ENCODE results near the gene KSR1. TPM values are rescaled to one million over a fixed set of nuclear protein-coding genes. Genes with fewer than 3 reads are reported as not detected.
"Not testable (repeated sequence)": the region's sequence is repeated elsewhere in the genome, so short reads cannot be mapped to it uniquely, and the experiment has no call there.

Gene KSR1
- total RNA-seq, 1 experiment from 2014 or later, result 88.9 TPM

GRCh38 chr17:27654136-27654535 is 197.9 kb downstream of the KSR1 start:
- Mint-ChIP-seq H3K9me3 (ENCODE audit: unreplicated experiment) (no peaks in the 10 kb centered on the region), H3K27ac (ENCODE audit: unreplicated experiment) (no peak overlapping the region), H3K36me3 (ENCODE audit: insufficient read depth, unreplicated experiment) (no peaks in the 10 kb centered on the region), H3K4me1 (ENCODE audit: low read depth, unreplicated experiment) (peaks cover 8% of the 10 kb centered on the region), H3K4me3 (ENCODE audit: unreplicated experiment) (no peak overlapping the region), H3K27me3 (ENCODE audit: insufficient read depth, unreplicated experiment) (peaks cover 2% of the 10 kb centered on the region)
- H3K27me3 ChIP-seq (replicated peaks; ENCODE audit: control insufficient read depth, insufficient read depth, low read length), result no peaks in the 10 kb centered on the region
- DNase-seq, result no peak
- TF ChIP-seq CTCF (IDR thresholded peaks at IDR 0.05; ENCODE audit: insufficient read depth in 1 of 2, low read depth in 1 of 2, low read length in 1 of 2, severe bottlenecking in 1 of 2, unreplicated experiment in 1 of 2), result no peak
- CTCF ChIA-PET, result interaction anchor here (0.7 to 4.8 kb wide), 30 partner anchors 10 to 597 kb away, joined by 3 to 167 read pairs (median 5); partner anchors contain the start of gene LYRM9
- intact Hi-C loops (cut with micrococcal nuclease; ENCODE audit: unreplicated experiment), result loop anchor here (1.0 to 5.0 kb wide), 3 partner anchors 102 to 226 kb away; no protein-coding TSS in a partner anchor
- no TSS peak for BruUV-seq (replicated peaks)
- H3K36me3 ChIP-seq (ENCODE audit: control insufficient read depth, insufficient read depth, low read length), result no peaks in the 10 kb centered on the region
- no peaks in the 10 kb centered on the region for H3K4me1 ChIP-seq
- H3K4me3 ChIP-seq (ENCODE audit: low read depth, low read length), result no peak overlapping the region
- POLR2A ChIA-PET, result no interaction called here
- H3K9me3 ChIP-seq, result no peaks in the 10 kb centered on the region

GRCh38 chr17:27654654-27655524 is 198.6 kb downstream of the KSR1 start:
- no peaks in the 10 kb centered on the region for H3K36me3 ChIP-seq (ENCODE audit: control insufficient read depth, insufficient read depth, low read length)
- H3K9me3 ChIP-seq, result no peaks in the 10 kb centered on the region
- H3K4me1 Mint-ChIP-seq (ENCODE audit: low read depth, unreplicated experiment), result peaks cover 8% of the 10 kb centered on the region
- H3K4me3 Mint-ChIP-seq (ENCODE audit: unreplicated experiment), result no peak overlapping the region
- intact Hi-C loops (cut with micrococcal nuclease; ENCODE audit: unreplicated experiment), result loop anchor here (1.0 to 5.0 kb wide), 3 partner anchors 101 to 225 kb away; no protein-coding TSS in a partner anchor
- H3K27me3 ChIP-seq (replicated peaks; ENCODE audit: control insufficient read depth, insufficient read depth, low read length), result no peaks in the 10 kb centered on the region
- peaks cover 3% of the 10 kb centered on the region for H3K27me3 Mint-ChIP-seq (ENCODE audit: insufficient read depth, unreplicated experiment)
- peak; percentile 97 to 98 for DNase-seq
- no peaks in the 10 kb centered on the region for H3K36me3 Mint-ChIP-seq (ENCODE audit: insufficient read depth, unreplicated experiment)
- ChIA-PET CTCF (interaction anchor here (0.5 to 4.8 kb wide), 38 partner anchors 9 to 597 kb away, joined by 3 to 167 read pairs (median 4); partner anchors contain the start of gene LYRM9), POLR2A (interaction anchor here (0.7 kb wide), 1 partner anchor 225 kb away, joined by 4 read pairs; no protein-coding TSS in a partner anchor)
- H3K9me3 Mint-ChIP-seq (ENCODE audit: unreplicated experiment), result no peaks in the 10 kb centered on the region
- BruUV-seq (replicated peaks), result no TSS peak
- H3K4me1 ChIP-seq, result no peaks in the 10 kb centered on the region
- TF ChIP-seq CTCF (IDR thresholded peaks at IDR 0.05; ENCODE audit: insufficient read depth in 1 of 2, low read depth in 1 of 2, low read length in 1 of 2, severe bottlenecking in 1 of 2, unreplicated experiment in 1 of 2), result peak; percentile 99 to 100
- no peak overlapping the region for H3K4me3 ChIP-seq (ENCODE audit: low read depth, low read length)
- no peak overlapping the region for H3K27ac Mint-ChIP-seq (ENCODE audit: unreplicated experiment)

GRCh38 chr17:27655525-27656111 is 199.4 kb downstream of the KSR1 start:
- H3K4me1 Mint-ChIP-seq (ENCODE audit: low read depth, unreplicated experiment); H3K36me3 ChIP-seq (ENCODE audit: control insufficient read depth, insufficient read depth, low read length); H3K27ac Mint-ChIP-seq (ENCODE audit: unreplicated experiment); H3K27me3 Mint-ChIP-seq (ENCODE audit: insufficient read depth, unreplicated experiment); BruUV-seq (replicated peaks); H3K27me3 ChIP-seq (replicated peaks; ENCODE audit: control insufficient read depth, insufficient read depth, low read length); H3K4me1 ChIP-seq; H3K9me3 Mint-ChIP-seq (ENCODE audit: unreplicated experiment); H3K9me3 ChIP-seq; POLR2A ChIA-PET; H3K4me3 ChIP-seq (ENCODE audit: low read depth, low read length); H3K4me3 Mint-ChIP-seq (ENCODE audit: unreplicated experiment); H3K36me3 Mint-ChIP-seq (ENCODE audit: insufficient read depth, unreplicated experiment): not testable (repeated sequence)
- DNase-seq, result peak in 1 of 2 experiments; percentile 56
- CTCF ChIA-PET, result interaction anchor here (0.6 to 4.8 kb wide), 17 partner anchors 11 to 229 kb away, joined by 3 to 167 read pairs (median 7); no protein-coding TSS in a partner anchor
- intact Hi-C loops (cut with micrococcal nuclease; ENCODE audit: unreplicated experiment), result loop anchor here (2.0 kb wide), 1 partner anchor 21 kb away; no protein-coding TSS in a partner anchor

GRCh38 chr17:27656620-27657019 is 200.4 kb downstream of the KSR1 start:
- H3K4me3 ChIP-seq (ENCODE audit: low read depth, low read length); H3K27me3 ChIP-seq (replicated peaks; ENCODE audit: control insufficient read depth, insufficient read depth, low read length); H3K27me3 Mint-ChIP-seq (ENCODE audit: insufficient read depth, unreplicated experiment); H3K27ac Mint-ChIP-seq (ENCODE audit: unreplicated experiment); H3K4me1 Mint-ChIP-seq (ENCODE audit: low read depth, unreplicated experiment); DNase-seq; H3K9me3 ChIP-seq; H3K36me3 ChIP-seq (ENCODE audit: control insufficient read depth, insufficient read depth, low read length); H3K4me1 ChIP-seq; H3K36me3 Mint-ChIP-seq (ENCODE audit: insufficient read depth, unreplicated experiment); H3K9me3 Mint-ChIP-seq (ENCODE audit: unreplicated experiment); BruUV-seq (replicated peaks); H3K4me3 Mint-ChIP-seq (ENCODE audit: unreplicated experiment); POLR2A ChIA-PET: not testable (repeated sequence)
- intact Hi-C loops (cut with micrococcal nuclease; ENCODE audit: unreplicated experiment), result loop anchor here (2.0 kb wide), 1 partner anchor 20 kb away; no protein-coding TSS in a partner anchor
- CTCF ChIA-PET, result interaction anchor here (1.0 to 4.8 kb wide), 4 partner anchors 14 to 100 kb away, joined by 3 to 167 read pairs (median 5); no protein-coding TSS in a partner anchor

Measured in Caco-2 (cell line).